Panc1 (cell line): Measurements from ENCODE around the gene SLC6A7.

Experiments
- CTCF ChIP-seq: fragments of 450-650 bp; IDR thresholded peaks from 2 replicates; pipeline ENCODE4 v1.5.1; 2017; ENCODE audit warnings: mild to moderate bottlenecking
- POLR2AphosphoS5 ChIP-seq: IDR thresholded peaks from 2 replicates; pipeline ENCODE4 v1.6.1; 2012; ENCODE audit warnings: mild to moderate bottlenecking, low read depth, low read length, moderate library complexity
- REST ChIP-seq, 2 experiments: IDR thresholded peaks; 2 replicates each; pipeline ENCODE4 v1.6.1; 2011 to 2012; ENCODE audit warnings: low read depth in 2 of 2, control low read depth in 1 of 2, low read length in 1 of 2, mild to moderate bottlenecking in 1 of 2, moderate library complexity in 1 of 2; ENCODE audit not compliant: insufficient read depth in 1 of 2
- SIN3A ChIP-seq: IDR thresholded peaks from 2 replicates; pipeline ENCODE4 v1.6.1; 2012; ENCODE audit warnings: low read depth, mild to moderate bottlenecking, low read length, moderate library complexity, borderline replicate concordance; ENCODE audit not compliant: insufficient read depth
- TCF7L2 ChIP-seq: IDR thresholded peaks from 2 replicates; pipeline ENCODE4 v1.6.1; 2011; ENCODE audit warnings: mild to moderate bottlenecking, low read depth, low read length, inconsistent platforms

GRCh38 chr5:150153483-150153882, 36.4 kb upstream of the SLC6A7 start:
- TF ChIP-seq REST (IDR thresholded peaks at IDR 0.05; ENCODE audit: insufficient read depth in 1 of 2, low read depth in 2 of 2, low read length in 1 of 2) = no peak
- TF ChIP-seq CTCF = no peak
- TF ChIP-seq SIN3A = no peak
- TF ChIP-seq POLR2AphosphoS5 = no peak
- no peak for TF ChIP-seq TCF7L2
